Kidney (tissue), 14 donors: ENCODE results near the gene RBP5. TPM values are rescaled to one million over a fixed set of nuclear protein-coding genes. Genes with fewer than 3 reads are reported as not detected.

Source experiments
- DNase-seq, 5 donors: peaks; one replicate each; pipeline ENCODE4 v3.0.0-alpha.2; 2013 to 2020
- FAIRE-seq: peaks from 2 replicates; lab custom pipeline; 2012; peaks lifted over from hg19 to GRCh38; lab: Jason Lieb, UNC
- H3K27ac ChIP-seq, 2 donors: one replicate each; pipeline ENCODE4 v1.7.0; 2013; ENCODE audit warnings: low read depth in 2 of 2, low read length in 2 of 2, inconsistent platforms in 1 of 2
- H3K27me3 ChIP-seq: one replicate; pipeline ENCODE4 v1.7.1; 2013; ENCODE audit warnings: low read length, inconsistent platforms; ENCODE audit not compliant: control insufficient read depth, insufficient read depth
- H3K36me3 ChIP-seq, 3 donors: one replicate each; pipeline versions ENCODE4 v1.7.0 to v1.7.1; 2013; ENCODE audit warnings: low read length in 3 of 3, control low read depth in 1 of 3, inconsistent platforms in 1 of 3; ENCODE audit not compliant: insufficient read depth in 3 of 3, control insufficient read depth in 2 of 3
- H3K4me1 ChIP-seq, 3 donors: one replicate each; pipeline versions ENCODE4 v1.7.0 to v1.7.1; 2013; ENCODE audit warnings: low read length in 3 of 3, inconsistent platforms in 1 of 3, low read depth in 1 of 3; ENCODE audit not compliant: control insufficient read depth in 2 of 3, insufficient read depth in 2 of 3
- H3K4me3 ChIP-seq, 3 donors: one replicate each; pipeline versions ENCODE4 v1.7.0 to v1.8.1; 2013; ENCODE audit warnings: low read length in 3 of 3, control low read depth in 1 of 3, inconsistent platforms in 1 of 3
- H3K9ac ChIP-seq, 3 donors: one replicate each; pipeline versions ENCODE4 v1.7.0 to v1.7.1; 2013; ENCODE audit warnings: low read length in 3 of 3, control low read depth in 1 of 3, inconsistent platforms in 1 of 3
- H3K9me3 ChIP-seq, 3 donors: one replicate each; pipeline versions ENCODE4 v1.7.0 to v1.7.1; 2013; ENCODE audit warnings: low read length in 3 of 3, control low read depth in 1 of 3, inconsistent platforms in 1 of 3; ENCODE audit not compliant: control insufficient read depth in 2 of 3, insufficient read depth in 1 of 3
- CTCF ChIP-seq: IDR thresholded peaks from 3 replicates; pipeline ENCODE4 v1.5.1; 2012; ENCODE audit warnings: mild to moderate bottlenecking, moderate library complexity, borderline replicate concordance; ENCODE audit not compliant: insufficient read depth; ENCODE audit errors: extremely low read depth
- intact Hi-C: fragments of 100-400 bp; cut with DNase I; formaldehyde crosslinking; loops from one replicate; pipeline ENCODE4 v1.11.1; 2022
- polyA plus RNA-seq: library from polyadenylated mRNA; stranded (reverse); fragments of 350-450 nt; fragmentation: Illumina TruSeq; extraction: RNeasy Lipid Tissue Mini Kit (QIAGEN cat#74804); gene quantifications from one replicate; pipeline ENCODE4 v1.2.3, GENCODE V29; 2014; ENCODE audit warnings: low read depth, low replicate concordance; ENCODE audit not compliant: insufficient read depth
- total RNA-seq: library from RNA; stranded (reverse); fragmentation: NEBNext Ultra II Directional; extraction: Animal tissue kit (Norgen Biotek cat#: 25700); gene quantifications from one replicate; pipeline ENCODE4 v1.2.1, GENCODE V29; 2021
- donor health status: control.
- donor health status: control.
- donor health status: control.
- donor health status: control.
- donor health status: control.
- donor health status: DM: yes; HTN: yes; CAD: no.
- donor health status: Normal renal cell carcinoma (clear cell type).

Gene RBP5
- total and polyA plus RNA-seq, 2 donors from 2014 or later: 74.6 to 609 TPM

- H3K27ac ChIP-seq: no peak overlapping the region
- H3K9ac ChIP-seq: no peak overlapping the region
- H3K36me3 ChIP-seq: peaks cover 0 to 36% (median 5%) of the 10 kb centered on the region in 3 donors
- TF ChIP-seq CTCF: peak; percentile 61
- H3K9me3 ChIP-seq: no peaks in the 10 kb centered on the region
- no peaks in the 10 kb centered on the region for H3K4me1 ChIP-seq
- no peaks in the 10 kb centered on the region for H3K27me3 ChIP-seq
- FAIRE-seq (no peak), DNase-seq (peak in 4 of 5 donors; percentile 45 to 54 (median 51))
- no peak overlapping the region for H3K4me3 ChIP-seq
- intact Hi-C loops: no loop called here
These were observed 13.5 kb upstream of the RBP5 start for GRCh38 chr12:7142056-7142644.

- FAIRE-seq: no peak
- intact Hi-C loops: no loop called here
- Histone ChIP-seq H3K9ac (no peak overlapping the region), H3K36me3 (peaks cover 0 to 43% (median 12%) of the 10 kb centered on the region in 3 donors), H3K4me1 (no peaks in the 10 kb centered on the region), H3K27ac (no peak overlapping the region), H3K27me3 (no peaks in the 10 kb centered on the region), H3K9me3 (no peaks in the 10 kb centered on the region), H3K4me3 (no peak overlapping the region)
- TF ChIP-seq CTCF: no peak
- DNase-seq: no peak
These were observed 12.8 kb upstream of the RBP5 start for GRCh38 chr12:7141351-7142005.

- Histone ChIP-seq H3K4me1 (peaks cover 0 to 2% (median 0%) of the 10 kb centered on the region in 3 donors), H3K9me3 (peaks cover 0 to 2% (median 0%) of the 10 kb centered on the region in 3 donors), H3K36me3 (peaks cover 4 to 58% (median 27%) of the 10 kb centered on the region in 3 donors), H3K9ac (no peak overlapping the region), H3K4me3 (no peak overlapping the region), H3K27me3 (no peaks in the 10 kb centered on the region), H3K27ac (no peak overlapping the region)
- FAIRE-seq: no peak
- TF ChIP-seq CTCF: no peak
- DNase-seq: no peak
- intact Hi-C loops: no loop called here
These were observed 10.5 kb upstream of the RBP5 start for GRCh38 chr12:7139200-7139599.
